Lower leg skin (tissue), 3 donors: ENCODE measurements around the gene DPH2.

ENCODE experiments used
- CTCF ChIP-seq, 3 donors: fragments of 450-650 bp; IDR thresholded peaks; one replicate each; pipeline ENCODE4 v1.5.1; 2016; ENCODE audit warnings: antibody characterized with exemption in 3 of 3, mild to moderate bottlenecking in 3 of 3, moderate library complexity in 2 of 3
- POLR2A ChIP-seq, 2 donors: fragments of 450-650 bp; IDR thresholded peaks; one replicate each; pipeline ENCODE4 v1.6.1; 2016 to 2017; ENCODE audit warnings: antibody characterized with exemption in 2 of 2, mild to moderate bottlenecking in 1 of 2, moderate library complexity in 1 of 2

GRCh38 chr1:43979261-43979527 is 9.4 kb downstream of the DPH2 start:
- TF ChIP-seq CTCF (IDR thresholded peaks at IDR 0.05) (no peak), POLR2A (IDR thresholded peaks at IDR 0.05) (no peak)
